DMS 273 (cell line): ENCODE results near the gene PTPRK.
"Not testable (repeated sequence)": the region's sequence is repeated elsewhere in the genome, so short reads cannot be mapped to it uniquely, and the experiment has no call there.

Experiments
- DNase-seq: peaks from one replicate; lab custom pipeline; 2025; ENCODE audit not compliant: unreplicated experiment; lab: John Stamatoyannopoulos, UW

PTPRK gene

DNA sequence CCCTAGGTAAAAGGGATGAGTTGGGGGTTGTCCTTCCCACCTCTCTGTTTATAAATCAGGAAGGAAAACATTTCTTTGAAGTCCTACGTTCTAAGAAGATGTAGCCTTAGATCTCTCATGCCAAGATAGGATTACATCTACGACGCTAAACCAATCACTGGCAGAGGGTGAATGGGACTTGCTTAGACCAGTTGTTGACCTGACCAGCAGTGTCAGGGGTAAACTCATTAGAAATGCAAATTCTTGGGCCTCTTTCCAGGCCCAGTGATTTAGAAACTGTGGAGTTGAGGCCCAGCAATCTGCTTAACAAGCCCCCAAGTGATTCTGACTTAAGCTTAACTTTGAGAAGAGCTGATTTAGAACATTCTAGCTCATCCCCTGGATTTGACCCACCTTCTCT, 472.4 kb downstream of the PTPRK start:
- no peak for DNase-seq

- no peak for DNase-seq
Measured at GRCh38 chr6:128046033-128046432, 474.4 kb downstream of the PTPRK start.

- DNase-seq = no peak
Measured at GRCh38 chr6:128039543-128039942, 480.9 kb downstream of the PTPRK start.

DNA sequence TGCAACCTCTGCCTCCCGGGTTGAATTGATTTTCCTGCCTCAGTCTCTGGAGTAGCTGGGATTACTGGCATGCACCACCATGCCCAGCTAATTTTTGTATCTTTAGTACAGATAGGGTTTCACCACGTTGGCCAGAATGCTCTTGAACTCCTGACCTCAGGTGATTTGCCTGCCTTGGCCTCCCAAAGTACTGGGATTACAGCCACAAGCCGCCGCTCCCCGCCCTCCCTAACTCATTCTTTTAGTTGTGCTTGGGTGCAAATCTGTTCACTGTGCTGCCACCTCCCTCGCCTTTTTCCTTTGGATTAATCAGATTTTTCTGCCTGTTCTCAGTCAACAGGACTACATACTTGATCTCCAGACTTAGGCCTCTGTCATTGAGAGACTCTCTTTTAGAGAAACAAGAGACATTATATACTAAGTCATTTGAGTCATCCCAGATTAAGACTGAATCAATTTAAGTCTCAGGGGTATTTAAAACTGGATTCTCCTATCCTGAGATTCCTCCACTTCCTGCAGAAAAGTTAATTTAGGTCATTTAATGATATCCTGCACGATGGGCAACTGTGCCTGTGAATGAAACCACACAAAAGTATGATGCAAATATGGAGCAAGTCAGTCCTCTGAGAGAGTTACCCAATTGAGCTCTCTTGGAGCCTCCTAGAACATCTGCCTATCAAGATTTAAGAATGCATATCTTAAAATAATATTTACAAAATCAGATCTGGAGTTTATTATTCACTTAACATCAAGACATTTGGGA, 483.4 kb downstream of the PTPRK start:
- DNase-seq = no peak

GRCh38 chr6:128033156-128033555, 487.2 kb downstream of the PTPRK start:
- DNase-seq = no peak

DNA sequence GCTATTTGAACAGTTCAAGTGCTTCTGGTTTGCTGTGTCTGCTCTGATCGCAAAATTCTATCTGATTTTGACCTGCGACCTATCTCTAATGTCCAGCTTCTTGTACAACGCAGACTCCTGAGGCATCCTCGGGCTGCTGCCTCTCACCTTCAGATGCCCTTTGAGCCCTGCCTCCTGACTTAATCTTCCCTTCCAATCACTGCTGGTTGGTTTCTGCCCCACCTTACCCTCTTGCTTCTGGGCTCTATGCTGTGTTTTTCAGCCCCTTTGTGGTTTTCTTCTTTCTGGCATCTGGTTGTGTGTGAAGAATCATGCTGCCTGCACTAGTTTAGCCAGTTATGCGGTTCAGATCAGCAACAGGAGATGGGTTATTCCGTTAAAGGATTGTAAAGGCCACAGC, 488.4 kb downstream of the PTPRK start:
- DNase-seq = no peak

DNA sequence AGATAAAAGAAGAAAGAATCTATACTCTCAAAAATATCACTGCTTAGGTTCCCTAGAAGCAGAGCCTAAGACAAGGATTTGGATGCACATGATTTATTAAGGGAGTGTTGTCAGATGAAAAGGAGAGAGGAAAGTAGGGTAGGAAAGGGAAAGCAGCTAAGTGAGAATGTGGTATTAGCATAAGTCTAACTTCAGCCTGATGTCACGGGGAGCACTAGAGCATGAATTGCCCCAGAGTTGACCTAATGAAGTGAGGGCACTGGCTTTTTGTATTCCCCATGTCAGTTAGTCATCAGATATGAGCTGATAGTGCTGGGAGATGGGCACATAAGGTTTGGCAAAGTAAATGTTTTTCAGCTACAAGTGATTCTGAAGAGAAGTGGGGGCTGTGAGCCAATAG, 490.6 kb downstream of the PTPRK start:
- DNase-seq = no peak

DNA sequence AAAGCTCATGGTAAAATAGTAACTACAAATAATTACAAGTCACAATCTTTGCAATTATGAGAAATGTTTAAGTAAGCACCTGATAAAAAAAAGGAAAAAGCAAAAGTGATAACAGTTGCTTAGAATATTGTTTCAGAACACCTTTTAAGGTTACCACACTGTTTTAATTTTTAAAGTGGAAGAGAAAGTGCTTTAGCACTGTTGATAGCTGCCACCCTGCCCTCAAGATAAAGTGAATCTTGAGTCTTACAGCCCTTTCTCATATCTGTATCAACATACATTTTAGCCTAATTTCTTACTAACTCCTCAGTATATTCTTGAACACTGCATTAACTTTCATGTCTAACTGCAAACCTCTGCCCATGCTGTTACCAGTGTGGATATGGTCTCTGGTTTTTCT, 492.2 kb downstream of the PTPRK start:
- no peak for DNase-seq

- no peak for DNase-seq
Measured at GRCh38 chr6:128025478-128025877, 494.9 kb downstream of the PTPRK start.

DNA sequence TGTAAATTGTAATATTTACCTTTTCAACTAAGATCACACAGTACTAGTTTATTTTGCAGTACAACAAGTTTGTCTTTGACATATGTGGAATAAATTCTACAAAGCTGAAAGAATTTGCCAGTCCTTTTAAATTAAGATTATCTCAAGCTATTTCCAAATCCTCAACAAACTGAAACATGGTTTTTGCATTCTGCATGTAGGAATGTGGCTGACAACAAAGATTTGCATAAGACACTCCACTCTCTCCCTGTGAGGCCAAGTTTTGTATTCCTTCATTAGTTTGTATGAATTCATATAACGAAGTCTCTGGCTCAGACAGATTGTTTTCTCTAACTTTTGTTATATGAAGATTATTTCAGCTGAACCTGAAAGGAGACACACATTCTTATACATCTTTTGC, 495.4 kb downstream of the PTPRK start:
- no peak for DNase-seq

- DNase-seq = no peak
Measured at GRCh38 chr6:128024046-128024445, 496.4 kb downstream of the PTPRK start.

DNA sequence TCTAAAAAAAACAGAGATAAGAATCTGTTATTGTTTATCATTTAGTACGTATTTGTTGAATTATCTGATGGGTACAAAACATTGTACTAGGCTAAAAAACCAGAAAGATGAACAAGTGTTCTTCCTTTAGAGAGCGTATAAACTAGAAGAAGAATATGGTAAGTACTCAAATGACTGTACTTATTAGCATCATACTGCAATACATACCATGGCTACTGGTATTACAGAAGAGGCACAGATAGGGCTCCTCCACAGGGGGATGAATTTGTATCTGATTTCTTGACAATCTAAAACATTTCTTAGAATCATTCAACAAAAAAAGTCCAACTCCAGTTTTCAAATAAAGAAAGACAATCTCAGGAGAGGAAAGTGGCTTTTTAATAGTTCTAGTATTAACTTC, 501.6 kb downstream of the PTPRK start:
- DNase-seq = no peak

DNA sequence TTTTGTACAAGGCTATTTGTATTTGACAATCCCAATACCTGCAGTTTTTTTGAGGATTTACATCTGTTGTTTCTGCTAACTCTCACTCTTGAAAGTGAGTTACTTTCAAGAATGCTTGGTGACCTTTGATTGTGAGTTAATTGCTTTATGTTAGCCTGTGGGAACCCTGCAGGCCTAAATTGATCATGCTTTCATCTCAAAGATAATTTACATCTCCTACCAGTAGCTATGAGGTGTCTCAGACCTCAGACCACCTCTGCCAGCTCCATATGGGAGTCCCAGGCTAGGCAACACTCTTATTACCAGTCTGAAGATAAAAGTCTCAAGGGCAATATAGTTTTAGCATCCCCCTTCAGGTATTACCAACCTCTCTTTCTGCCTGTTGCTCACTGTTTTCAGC, 503.1 kb downstream of the PTPRK start:
- DNase-seq = no peak

GRCh38 chr6:128007658-128008057, 512.7 kb downstream of the PTPRK start:
- no peak for DNase-seq

GRCh38 chr6:128005009-128005408, 515.4 kb downstream of the PTPRK start:
- DNase-seq = no peak

DNA sequence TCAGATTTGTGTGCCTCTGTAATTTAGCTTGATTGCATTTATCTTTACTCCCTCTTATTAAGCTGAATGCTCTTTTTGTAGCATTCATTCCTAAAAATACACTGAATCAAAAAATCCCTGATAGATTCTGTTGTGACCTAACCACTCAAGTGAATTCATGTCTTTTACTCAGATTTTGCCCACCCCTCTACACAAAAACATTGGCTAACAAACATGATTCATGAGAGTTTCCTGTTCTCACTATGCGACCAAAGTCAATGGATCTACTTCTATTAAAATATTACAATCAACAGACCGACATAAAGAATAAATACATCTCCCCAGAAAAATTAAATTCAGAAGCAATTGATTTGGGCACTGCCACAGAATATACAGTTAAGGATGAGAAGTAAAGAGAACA, 520.0 kb downstream of the PTPRK start:
- no peak for DNase-seq

GRCh38 chr6:127998985-127999384, 521.4 kb downstream of the PTPRK start:
- no peak for DNase-seq

- no peak for DNase-seq
Measured at GRCh38 chr6:127997496-127998164, 522.8 kb downstream of the PTPRK start.

- no peak for DNase-seq
Measured at GRCh38 chr6:127996925-127997324, 523.5 kb downstream of the PTPRK start.

- DNase-seq = no peak
Measured at GRCh38 chr6:127992144-127992543, 528.3 kb downstream of the PTPRK start.

DNA sequence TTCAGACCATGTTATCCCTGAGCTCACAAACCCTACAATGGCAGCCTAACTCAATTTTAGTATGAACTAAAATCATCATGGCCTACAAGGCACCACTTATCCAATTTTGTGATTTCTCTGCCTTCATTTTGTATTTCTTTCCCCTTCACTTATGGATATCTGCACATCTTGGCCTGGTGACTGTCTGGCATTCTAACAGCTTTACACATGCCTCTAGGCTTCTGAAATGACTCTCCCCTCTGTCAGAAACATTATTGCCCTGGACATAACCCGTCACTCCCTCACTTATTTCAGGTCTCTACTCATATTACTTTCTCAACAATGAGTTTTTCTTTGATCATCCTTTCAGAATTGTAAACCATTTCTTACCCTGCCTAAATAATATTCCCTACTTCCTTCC, 530.3 kb downstream of the PTPRK start:
- DNase-seq = no peak

DNA sequence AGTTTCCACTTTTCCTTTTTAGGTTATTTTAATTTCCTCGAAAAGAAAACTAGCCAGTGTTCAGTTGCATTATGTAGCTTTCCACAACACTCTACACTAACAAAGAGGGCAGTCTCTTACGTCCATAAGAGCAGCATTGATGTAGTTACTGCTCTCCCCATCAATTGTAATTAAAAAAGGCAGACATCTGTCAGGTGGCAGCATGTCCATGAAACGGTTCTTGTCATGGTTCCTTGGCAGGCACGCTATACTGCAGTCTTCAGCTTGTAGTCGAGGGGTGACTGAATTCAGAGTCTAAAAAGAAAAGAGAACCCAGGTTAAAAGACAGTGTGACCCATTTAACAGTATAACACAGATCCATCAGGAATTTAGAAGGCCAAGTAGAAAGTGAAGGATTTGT, 539.4 kb downstream of the PTPRK start:
- no peak for DNase-seq

- DNase-seq = not testable (repeated sequence)
Measured at GRCh38 chr6:127978185-127978584, 542.2 kb downstream of the PTPRK start.
